HG03103 (cell line): Measurements from ENCODE around the gene ZNF385D.
"Not testable (repeated sequence)": the region's sequence is repeated elsewhere in the genome, so short reads cannot be mapped to it uniquely, and the experiment has no call there.

Source experiments
- ATAC-seq: cut with Tn5 transposase; IDR thresholded peaks from one replicate; pipeline ENCODE4 v1.9.1; 2021; ENCODE audit warnings: low read depth; ENCODE audit not compliant: unreplicated experiment

The ZNF385D gene

DNA sequence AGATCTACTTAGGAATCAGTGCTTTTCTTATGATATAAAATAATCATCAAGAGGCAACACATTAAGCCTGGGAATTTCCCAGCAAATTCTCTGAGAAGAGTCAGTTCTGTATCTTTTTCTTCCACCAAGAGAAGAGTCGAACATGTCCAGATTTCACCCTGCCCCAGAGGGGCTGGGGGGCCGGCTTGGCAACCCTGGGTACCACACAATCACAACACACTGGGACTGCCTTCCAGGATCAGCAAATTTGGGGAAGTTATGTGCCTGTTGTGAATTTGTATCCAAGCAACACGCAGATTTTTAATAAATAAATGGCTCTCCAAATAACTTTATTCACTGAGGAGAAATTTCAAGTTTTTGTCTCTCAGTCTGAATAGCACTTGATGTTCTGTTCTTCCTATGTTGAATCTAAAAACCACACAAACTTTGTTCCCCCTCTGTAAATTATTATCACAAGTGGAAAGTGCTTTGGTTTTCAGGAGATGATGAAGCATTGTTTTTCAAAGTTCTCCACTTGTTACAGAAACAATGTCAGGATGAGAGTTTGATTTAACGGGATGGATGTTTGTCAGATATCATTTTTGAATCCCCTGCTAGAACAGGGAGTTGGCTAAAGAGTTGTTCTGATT, 357.2 kb downstream of the ZNF385D start:
- no peak for ATAC-seq

DNA sequence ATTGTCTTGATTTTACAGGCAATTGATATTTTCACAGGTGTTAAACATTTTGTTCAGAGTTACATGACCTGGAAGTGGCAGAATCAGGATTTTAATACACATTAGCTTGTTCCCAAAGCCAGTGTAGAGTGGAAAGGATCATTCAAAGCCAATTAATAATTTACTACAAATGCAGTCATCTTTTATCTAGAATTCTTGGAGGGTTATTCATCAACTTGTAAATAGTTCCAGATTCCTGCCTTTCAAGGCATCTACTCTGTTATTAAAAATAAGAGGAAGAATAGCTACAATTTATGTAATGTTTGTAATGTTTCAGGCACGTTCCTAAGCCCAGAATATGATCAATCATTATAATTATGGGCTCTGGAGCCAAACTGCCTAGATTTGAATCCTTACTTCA, 358.5 kb downstream of the ZNF385D start:
- no peak for ATAC-seq

DNA sequence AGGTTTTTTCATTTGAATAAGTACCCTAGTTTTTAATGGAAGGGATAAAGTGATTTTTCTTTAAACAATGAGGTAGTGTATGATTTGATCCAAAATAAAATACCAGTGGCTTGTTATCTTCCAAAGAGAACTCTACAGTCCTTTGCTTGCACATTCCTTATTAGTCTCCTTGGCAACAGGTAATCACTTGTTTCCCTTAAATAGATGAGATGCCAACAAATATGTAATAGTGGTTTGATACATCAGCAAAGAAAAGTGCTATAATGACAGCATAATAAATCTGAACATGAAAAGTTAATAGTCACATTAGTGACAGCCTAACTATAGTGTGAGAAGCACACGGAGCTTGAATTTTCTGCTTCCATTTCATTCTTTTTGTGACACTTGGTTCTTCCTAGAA, 360.2 kb downstream of the ZNF385D start:
- ATAC-seq, result no peak

DNA sequence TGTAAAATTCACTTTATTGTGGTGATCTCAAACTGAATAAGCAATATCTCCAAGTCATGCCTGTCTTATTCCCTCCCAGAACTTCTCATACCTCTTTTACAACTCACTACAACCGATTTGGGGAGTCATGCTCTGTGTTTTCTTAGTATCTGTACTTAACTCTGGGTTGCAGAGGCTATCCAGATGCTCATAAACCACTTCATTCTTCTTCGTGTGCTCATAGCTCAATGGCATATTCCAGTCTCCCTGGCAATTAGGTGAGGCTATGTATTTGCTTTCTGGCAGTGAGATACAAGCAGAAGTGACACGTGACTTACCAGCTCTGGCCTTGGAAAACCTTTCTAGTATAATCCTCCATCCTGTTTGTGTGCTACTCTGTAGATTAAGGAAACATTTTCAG, 360.9 kb downstream of the ZNF385D start:
- ATAC-seq, result no peak

- ATAC-seq, result not testable (repeated sequence)
These were observed 363.7 kb downstream of the ZNF385D start for GRCh38 chr3:21387142-21387826.

GRCh38 chr3:21378036-21378435, 373.0 kb downstream of the ZNF385D start:
- ATAC-seq, result not testable (repeated sequence)

DNA sequence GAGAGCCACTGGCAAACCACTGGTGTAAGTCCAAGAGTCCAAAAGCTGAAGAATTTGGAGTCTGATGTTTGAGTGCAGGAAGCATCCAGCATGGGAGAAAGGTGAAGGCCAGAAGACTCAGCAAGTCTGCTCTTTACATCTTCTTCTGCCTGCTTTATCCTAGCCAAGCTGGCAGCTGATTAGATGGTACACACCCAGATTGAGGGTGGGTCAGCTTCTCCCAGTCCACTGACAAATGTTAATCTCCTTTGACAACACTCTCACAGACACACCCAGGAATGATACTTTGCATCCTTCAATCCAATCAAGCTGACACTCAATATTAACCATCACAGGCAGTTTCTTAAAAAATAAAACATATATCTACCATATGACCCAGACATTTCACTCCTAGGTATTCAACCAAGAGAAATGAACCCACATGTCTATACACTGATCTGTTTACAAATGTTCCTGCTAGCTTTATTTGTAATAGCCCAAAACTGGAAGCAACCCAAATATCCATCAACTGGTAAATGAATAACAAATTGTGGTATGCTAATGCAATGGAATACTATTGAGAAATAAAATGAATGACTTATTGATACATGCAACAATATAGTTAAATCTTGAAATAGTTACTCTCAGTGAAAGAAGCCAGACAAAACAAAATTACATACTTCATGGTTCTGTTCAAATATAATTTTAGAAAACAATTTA, 373.8 kb downstream of the ZNF385D start:
- ATAC-seq, result no peak

- ATAC-seq, result no peak
These were observed 378.7 kb downstream of the ZNF385D start for GRCh38 chr3:21372316-21372715.
